K562 (cell line): ENCODE data around the gene HIVEP1. TPM values are rescaled to one million over a fixed set of nuclear protein-coding genes. Genes with fewer than 3 reads are reported as not detected.
A peak's percentile ranks its signal among the peaks of the same experiment; 100 is the strongest.

Experiments
- ATAC-seq: fragments of 200-7000 bp; cut with Tn5 transposase; 3 replicates; pipeline ENCODE4 v1.9.1; 2020; ENCODE audit warnings: moderate library complexity
- BruUV-seq: library from RNA; stranded (reverse); fragments of 400-500 nt; replicated peaks from 2 replicates; lab custom pipeline; 2021; lab: Mats Ljungman, UMichigan
- CTCF ChIA-PET: fragments of 300-600 bp; formaldehyde crosslinking; extraction: SDS; loops from one replicate; lab custom pipeline; 2021; ENCODE audit warnings: low intra/inter-chr PET ratio; lab: Yijun Ruan, JAX
- POLR2A ChIA-PET: fragments of 300-600, 350-650 bp; sonication (Branson Sonifier 250); formaldehyde crosslinking; extraction: SDS; loops from one replicate; lab custom pipeline; 2021; ENCODE audit warnings: antibody characterized with exemption, inconsistent platforms; lab: Yijun Ruan, JAX
- DNase-seq, 4 experiments: peaks; one replicate each; pipeline versions ENCODE4 v3.0.0 to v3.0.0-alpha.2; 2011 to 2018; ENCODE audit warnings: low spot score in 3 of 4, mixed read lengths in 3 of 4; ENCODE audit errors: extremely low read depth in 1 of 4
- FAIRE-seq: peaks from 2 replicates; lab custom pipeline; 2011; peaks lifted over from hg19 to GRCh38; lab: Jason Lieb, UNC
- H2AFZ ChIP-seq: 2 replicates; pipeline ENCODE4 v1.6.0; 2011; ENCODE audit warnings: low read depth, low read length, control low read depth, inconsistent platforms
- H3K27ac ChIP-seq: fragments of 200-600 bp; 3 replicates; pipeline ENCODE4 v1.8.0; 2011; ENCODE audit warnings: low read depth, mild to moderate bottlenecking, control low read depth, inconsistent platforms, low read length, moderate library complexity, mixed read lengths; ENCODE audit errors: extremely low read depth
- H3K27me3 ChIP-seq, 2 experiments: fragments of 300-600 bp in 1 of 2; 2 replicates in 1 of 2; 3 replicates in 1 of 2; pipeline versions ENCODE4 v1.6.0 to v1.8.0; 2011; ENCODE audit warnings: inconsistent platforms in 2 of 2, low read length in 2 of 2, mild to moderate bottlenecking in 1 of 2, mixed read lengths in 1 of 2, moderate library complexity in 1 of 2; ENCODE audit not compliant: control insufficient read depth in 2 of 2, insufficient read depth in 2 of 2
- H3K36me3 ChIP-seq: fragments of 300-600 bp; 3 replicates; pipeline ENCODE4 v1.8.0; 2011; ENCODE audit warnings: mild to moderate bottlenecking, low read length, inconsistent platforms; ENCODE audit not compliant: control insufficient read depth, insufficient read depth
- H3K4me1 ChIP-seq, 2 experiments: fragments of 200-600 bp in 1 of 2; replicated peaks in 1 of 2; 2 replicates in 1 of 2; 3 replicates in 1 of 2; pipeline versions ENCODE4 v1.5.1 to v1.8.0; 2011; ENCODE audit warnings: inconsistent platforms in 2 of 2, low read length in 2 of 2, mild to moderate bottlenecking in 1 of 2, mixed read lengths in 1 of 2, moderate library complexity in 1 of 2; ENCODE audit not compliant: control insufficient read depth in 2 of 2, insufficient read depth in 2 of 2
- H3K4me2 ChIP-seq: 2 replicates; pipeline ENCODE4 v1.6.1; 2011; ENCODE audit warnings: low read length, control low read depth, inconsistent platforms, mixed read lengths; ENCODE audit not compliant: insufficient read depth
- H3K4me3 ChIP-seq: fragments of 200-600 bp; sonication (generic), shearing (Covaris generic); 2 replicates; pipeline ENCODE4 v1.5.1; 2016; ENCODE audit warnings: control low read depth, inconsistent platforms
- H3K79me2 ChIP-seq: fragments of 200-600 bp; 3 replicates; pipeline ENCODE4 v1.8.0; 2011; ENCODE audit warnings: low read length, inconsistent platforms; ENCODE audit not compliant: control insufficient read depth, insufficient read depth
- H3K9ac ChIP-seq, 2 experiments: 2 replicates each; pipeline versions ENCODE4 v1.6.0 to v1.6.1; 2011; ENCODE audit warnings: low read depth in 2 of 2, low read length in 2 of 2, control low read depth in 1 of 2, inconsistent platforms in 1 of 2, mild to moderate bottlenecking in 1 of 2, mixed read lengths in 1 of 2; ENCODE audit not compliant: insufficient read depth in 1 of 2
- H3K9me1 ChIP-seq: one replicate; pipeline ENCODE4 v1.6.0; 2011; ENCODE audit warnings: inconsistent platforms, mild to moderate bottlenecking, low read length, moderate library complexity; ENCODE audit not compliant: control insufficient read depth, insufficient read depth
- H3K9me3 ChIP-seq: replicated peaks from 2 replicates; pipeline ENCODE4 v1.5.1; 2011; ENCODE audit warnings: low read depth, low read length, inconsistent platforms; ENCODE audit not compliant: control insufficient read depth, insufficient read depth
- H4K20me1 ChIP-seq: replicated peaks from 2 replicates; pipeline ENCODE4 v1.6.1; 2011; ENCODE audit warnings: low read length, inconsistent platforms, mixed read lengths; ENCODE audit not compliant: control insufficient read depth, insufficient read depth
- E2F3 ChIP-seq: fragments of 250-450 bp; sonication (Bioruptor Pico); IDR thresholded peaks from 2 replicates; pipeline ENCODE4 v1.4.0; 2020; ENCODE audit warnings: mild to moderate bottlenecking
- ESRRB ChIP-seq: fragments of 250-450 bp; sonication (Bioruptor Pico); IDR thresholded peaks from 2 replicates; pipeline ENCODE4 v1.5.0; 2020; ENCODE audit warnings: mild to moderate bottlenecking, moderate library complexity, borderline replicate concordance
- EZH2 ChIP-seq: IDR thresholded peaks from 2 replicates; pipeline ENCODE4 v1.6.1; 2012; ENCODE audit warnings: low read depth, mild to moderate bottlenecking, inconsistent platforms, low read length, borderline replicate concordance
- HINFP ChIP-seq: fragments of 450-650 bp; conservative IDR thresholded peaks from 2 replicates; pipeline ENCODE4 v1.6.1; 2016; ENCODE audit warnings: missing genetic modification characterization, low read depth, mild to moderate bottlenecking, control low read depth, missing compliant biosample characterization
- HMBOX1 ChIP-seq: sonication (generic); IDR thresholded peaks from 2 replicates; pipeline ENCODE4 v1.6.1; 2016
- L3MBTL2 ChIP-seq: fragments of 450-650 bp; IDR thresholded peaks from 2 replicates; pipeline ENCODE4 v1.6.1; 2016; ENCODE audit warnings: mild to moderate bottlenecking, moderate library complexity
- PKNOX1 ChIP-seq: fragments of 450-650 bp; IDR thresholded peaks from 2 replicates; pipeline ENCODE4 v1.6.1; 2016
- RFX1 ChIP-seq: fragments of 450-650 bp; IDR thresholded peaks from 2 replicates; pipeline ENCODE4 v1.6.1; 2016; ENCODE audit warnings: mild to moderate bottlenecking, moderate library complexity
- SIRT6 ChIP-seq: IDR thresholded peaks from one replicate; pipeline ENCODE4 v1.6.1; 2012; ENCODE audit warnings: low read depth, mild to moderate bottlenecking, control low read depth, inconsistent platforms, low read length, moderate library complexity
- SMARCA5 ChIP-seq: fragments of 450-650 bp; IDR thresholded peaks from 2 replicates; pipeline ENCODE4 v1.6.1; 2016
- TAF15 ChIP-seq: fragments of 200-400 bp; formaldehyde crosslinking; IDR thresholded peaks from 2 replicates; pipeline ENCODE4 v1.6.1; 2017; ENCODE audit warnings: mild to moderate bottlenecking, low read depth, low read length, moderate library complexity
- USF1 ChIP-seq: sonication (generic); formaldehyde crosslinking; IDR thresholded peaks from 2 replicates; pipeline ENCODE4 v1.9.0; 2022; ENCODE audit warnings: mild to moderate bottlenecking, missing genetic modification reagents
- ZNF224 ChIP-seq: sonication (generic); formaldehyde crosslinking; IDR thresholded peaks from 2 replicates; pipeline ENCODE4 v1.8.0; 2022; ENCODE audit warnings: mild to moderate bottlenecking, missing genetic modification reagents
- ZNF3 ChIP-seq: fragments of 250-450 bp; sonication (Bioruptor Pico); IDR thresholded peaks from 2 replicates; pipeline ENCODE4 v1.5.0; 2021; ENCODE audit warnings: mild to moderate bottlenecking, moderate library complexity
- ZNF311 ChIP-seq: fragments of 250-450 bp; sonication (Bioruptor Pico); IDR thresholded peaks from 2 replicates; pipeline ENCODE4 v1.4.0; 2020; ENCODE audit warnings: mild to moderate bottlenecking, moderate library complexity
- ZNF57 ChIP-seq: fragments of 450-650 bp; formaldehyde crosslinking; IDR thresholded peaks from 2 replicates; pipeline ENCODE4 v1.4.0; 2020; ENCODE audit warnings: mild to moderate bottlenecking, moderate library complexity
- ZNF740 ChIP-seq, 3 experiments: fragments of 200-800 bp in 1 of 3; sonication (Bioruptor generic) in 1 of 3; sonication (generic) in 1 of 3; formaldehyde crosslinking in 1 of 3; IDR thresholded peaks; 2 replicates each; pipeline versions ENCODE4 v1.6.1 to v1.8.0; 2016 to 2022; ENCODE audit warnings: mild to moderate bottlenecking in 2 of 3, missing compliant biosample characterization in 2 of 3, missing genetic modification characterization in 2 of 3, missing genetic modification reagents in 1 of 3
- WGBS: fragments of 100-300 bp; shearing (Covaris generic); methylation state at CpG from one replicate; pipeline ENCODE4 v1.1.6; 2016; ENCODE audit warnings: low coverage, mixed read lengths; ENCODE audit not compliant: insufficient coverage; ENCODE audit errors: missing lambda C conversion rate; 5-methylcytosine and 5-hydroxymethylcytosine counted together
- in situ Hi-C: fragments of 300-500 bp; cut with MboI; formaldehyde crosslinking; loops from 4 replicates; pipeline ENCODE4 v1.15.0; 2018; ENCODE audit warnings: inconsistent platforms, mixed read lengths
- intact Hi-C: fragments of 100-400 bp; cut with micrococcal nuclease; formaldehyde crosslinking; loops from 2 replicates; pipeline ENCODE4 v1.14.2; 2022
- polyA plus RNA-seq, 8 experiments: library from polyadenylated mRNA; depleted of rRNA in 4 of 8; stranded (reverse) in 5 of 8; unstranded in 3 of 8; fragments of >200 nt; fragmentation: Nextera tagmentation in 2 of 8; fragmentation: Illumina TruSeq in 1 of 8; extraction: Ambion mirVana in 2 of 8; extraction: Trizol in 1 of 8; gene quantifications; 2 replicates each; pipeline versions ENCODE4 v1.2.1 to v1.2.3, GENCODE V29; 2011 to 2014; ENCODE audit warnings: inconsistent platforms in 1 of 8, missing spikeins in 1 of 8
- total RNA-seq, 7 experiments: library from RNA; depleted of rRNA in 6 of 7; stranded (reverse); fragments of >200 nt in 6 of 7; fragmentation: Illumina TruSeq in 2 of 7; extraction: Trizol in 2 of 7; gene quantifications; 2 replicates each; pipeline versions ENCODE4 v1.2.1 to v1.2.3, GENCODE V29; 2011 to 2021; ENCODE audit warnings: low replicate concordance in 1 of 7

HIVEP1 gene
- total and polyA plus RNA-seq, 9 of the 15 experiments (the other 6 are each of a cell fraction or from before 2014, with no cell fraction given) = 6.0 to 33.3 (median 21.7) TPM

- ATAC-seq = no peak
- no peak for DNase-seq
- Histone ChIP-seq H4K20me1 (no peaks in the 10 kb centered on the region), H2AFZ (no peak overlapping the region), H3K79me2 (no peaks in the 10 kb centered on the region), H3K36me3 (no peaks in the 10 kb centered on the region), H3K9me3 (no peaks in the 10 kb centered on the region), H3K27me3 (peaks cover 30 to 31% of the 10 kb centered on the region in 2 experiments), H3K4me2 (no peak overlapping the region), H3K27ac (no peak overlapping the region), H3K4me1 (no peaks in the 10 kb centered on the region), H3K9me1 (no peaks in the 10 kb centered on the region), H3K4me3 (no peak overlapping the region), H3K9ac (no peak overlapping the region)
- 0% methylated on average over 3 of the region's 3 CpGs for WGBS
- no peak for FAIRE-seq
- POLR2A ChIA-PET = interaction anchor here (0.6 to 1.3 kb wide), 2 partner anchors 28 to 431 kb away, joined by 3 read pairs; no protein-coding TSS in a partner anchor
- intact Hi-C loops = no loop called here
- in situ Hi-C loops = no loop called here
- CTCF ChIA-PET = no interaction called here
- BruUV-seq = no TSS peak
- TF ChIP-seq HINFP (peak; percentile 87), TAF15 (no peak), ZNF224 (CRISPR knock-in tag) (no peak), ZNF57 (CRISPR knock-in tag) (no peak), SMARCA5 (no peak), L3MBTL2 (no peak), EZH2 (no peak), ZNF740 (CRISPR knock-in tag; IDR thresholded peaks at IDR 0.05) (no peak), ZNF740 (tag; IDR thresholded peaks at IDR 0.05) (no peak), HMBOX1 (no peak), PKNOX1 (peak; percentile 49; the same call in 1 of the 2 replicates), ESRRB (no peak), ZNF3 (no peak), E2F3 (CRISPR knock-in tag) (no peak), RFX1 (peak; percentile 81), SIRT6 (no peak), USF1 (CRISPR knock-in tag) (no peak), ZNF311 (CRISPR knock-in tag) (no peak)
These were observed 188.0 kb downstream of the HIVEP1 start for GRCh38 chr6:12200015-12200564.
